ENCODE results near the gene DPYSL4. TPM values are rescaled to one million over a fixed set of nuclear protein-coding genes. Genes with fewer than 3 reads are reported as not detected.

DPYSL4 gene
- total RNA-seq, 1 experiment from 2014 or later: not detected

Other genes with a start within 250 kb of the DPYSL4 start
- gene BNIP3, start 205.0 kb upstream of the DPYSL4 start, total RNA-seq (2014; rRNA removed; shearing (Covaris generic)): 94.8 and 105 TPM in 2 replicates
- gene JAKMIP3, start 121.0 kb upstream of the DPYSL4 start, total RNA-seq (2014; rRNA removed; shearing (Covaris generic)): 0.03 TPM in 2 replicates
- gene STK32C, start 121.0 kb downstream of the DPYSL4 start, total RNA-seq (2014; rRNA removed; shearing (Covaris generic)): 11.5 and 14.4 TPM in 2 replicates
- 2.4 and 5.2 TPM in 2 replicates for gene LRRC27, start 145.2 kb downstream of the DPYSL4 start, total RNA-seq (2014; rRNA removed; shearing (Covaris generic))
- gene PWWP2B, start 210.3 kb downstream of the DPYSL4 start, total RNA-seq (2014; rRNA removed; shearing (Covaris generic)): 3.2 and 3.8 TPM in 2 replicates